Occipital lobe (tissue), 2 donors: ENCODE measurements around the gene MRGPRE. TPM values are rescaled to one million over a fixed set of nuclear protein-coding genes. Genes with fewer than 3 reads are reported as not detected.

Source experiments
- DNase-seq: peaks from one replicate; lab custom pipeline; 2025; lab: John Stamatoyannopoulos, UW
- total RNA-seq: library from RNA; depleted of rRNA; stranded (reverse); fragments of >200 nt; gene quantifications from one replicate; pipeline ENCODE4 v1.2.3, GENCODE V29; 2014

MRGPRE gene
- total RNA-seq, 1 donor from 2014 or later = not detected

DNA sequence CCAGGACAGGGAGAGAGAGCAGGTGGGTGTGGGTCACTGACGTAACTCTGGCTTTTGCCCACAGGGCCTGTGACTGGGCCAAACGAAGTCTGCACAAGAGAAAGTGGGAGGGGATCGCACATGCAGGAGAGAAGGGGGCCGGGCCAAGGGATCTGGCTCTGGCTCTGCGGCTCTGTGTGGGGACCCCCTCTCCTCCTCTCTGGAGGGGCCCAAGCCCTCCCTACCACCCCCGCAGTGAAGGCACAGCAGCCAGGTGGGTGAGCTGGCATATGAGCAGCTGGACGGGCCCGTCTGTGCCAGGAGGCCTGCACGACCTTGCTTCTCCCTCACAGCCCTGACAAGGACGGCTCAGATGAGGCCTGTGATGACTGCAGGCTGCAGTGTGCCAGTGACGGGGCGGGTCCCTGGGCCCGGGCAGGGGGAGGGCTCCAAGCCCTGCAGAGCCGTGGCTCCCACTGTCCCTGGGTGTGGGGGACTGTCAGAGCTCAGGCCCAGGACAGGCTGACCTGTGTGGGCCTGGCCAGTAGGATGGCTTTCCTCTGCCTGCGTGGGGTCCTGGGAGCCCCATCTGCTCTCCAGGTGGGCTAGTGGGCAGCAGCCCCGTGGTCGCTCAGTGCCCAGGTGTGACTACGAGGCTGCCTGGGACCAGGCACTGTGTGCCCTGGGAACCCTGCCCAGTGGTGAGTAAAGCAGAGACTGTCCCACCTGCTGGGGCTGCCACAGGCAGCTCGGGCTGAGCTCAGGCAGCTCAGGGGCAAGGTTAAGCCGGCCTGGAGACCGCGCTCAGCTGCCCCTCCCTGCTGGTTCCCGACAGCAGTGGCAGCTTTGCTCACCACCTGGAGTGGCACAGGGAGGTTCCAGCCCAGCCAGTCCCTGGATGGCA is 35.8 kb downstream of the MRGPRE start:
- DNase-seq = no peak

DNA sequence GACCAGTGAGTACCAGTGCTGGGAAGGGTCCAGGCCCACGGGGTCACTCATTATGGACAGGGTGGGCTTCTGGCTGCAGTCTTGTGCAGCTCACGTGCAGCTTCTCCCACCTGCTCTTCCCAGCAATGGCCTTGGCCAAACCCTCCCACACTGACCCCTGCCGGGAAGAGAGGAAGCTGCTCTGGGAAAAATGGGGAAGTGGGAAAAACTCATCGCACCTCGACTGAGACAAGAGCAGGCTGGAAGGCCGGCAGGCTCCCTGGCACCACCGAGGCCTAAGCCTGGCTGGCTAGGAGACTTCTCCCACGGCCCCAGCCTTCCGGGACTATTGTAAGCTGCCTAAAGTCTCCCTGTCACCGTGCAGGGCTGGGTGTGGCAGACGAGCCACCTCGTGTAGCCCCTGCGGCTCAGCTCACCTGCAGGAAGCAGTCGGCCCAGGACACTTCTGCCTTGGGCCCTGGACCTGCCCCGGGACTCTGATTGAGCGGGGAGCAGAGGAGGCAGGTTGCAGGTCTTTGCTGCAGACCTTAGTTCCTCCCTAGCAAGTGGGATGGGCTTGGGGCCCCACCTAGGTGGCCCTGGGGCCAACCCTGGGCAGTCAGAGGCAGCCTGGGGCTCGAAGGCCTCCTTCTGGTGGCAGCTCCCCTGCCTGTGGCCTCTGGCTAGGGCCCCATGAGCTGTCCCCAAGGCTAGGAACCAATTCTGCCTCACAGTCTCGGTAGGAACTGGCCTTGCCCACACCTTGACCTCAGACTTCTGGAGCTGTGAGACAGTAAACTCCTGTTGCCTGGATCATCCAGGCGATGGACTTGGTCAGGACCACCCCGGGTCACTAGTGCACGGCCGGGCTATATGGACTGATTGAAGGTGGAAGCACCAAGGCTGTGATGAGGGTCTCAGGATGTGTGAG is 36.7 kb downstream of the MRGPRE start:
- DNase-seq = no peak

DNA sequence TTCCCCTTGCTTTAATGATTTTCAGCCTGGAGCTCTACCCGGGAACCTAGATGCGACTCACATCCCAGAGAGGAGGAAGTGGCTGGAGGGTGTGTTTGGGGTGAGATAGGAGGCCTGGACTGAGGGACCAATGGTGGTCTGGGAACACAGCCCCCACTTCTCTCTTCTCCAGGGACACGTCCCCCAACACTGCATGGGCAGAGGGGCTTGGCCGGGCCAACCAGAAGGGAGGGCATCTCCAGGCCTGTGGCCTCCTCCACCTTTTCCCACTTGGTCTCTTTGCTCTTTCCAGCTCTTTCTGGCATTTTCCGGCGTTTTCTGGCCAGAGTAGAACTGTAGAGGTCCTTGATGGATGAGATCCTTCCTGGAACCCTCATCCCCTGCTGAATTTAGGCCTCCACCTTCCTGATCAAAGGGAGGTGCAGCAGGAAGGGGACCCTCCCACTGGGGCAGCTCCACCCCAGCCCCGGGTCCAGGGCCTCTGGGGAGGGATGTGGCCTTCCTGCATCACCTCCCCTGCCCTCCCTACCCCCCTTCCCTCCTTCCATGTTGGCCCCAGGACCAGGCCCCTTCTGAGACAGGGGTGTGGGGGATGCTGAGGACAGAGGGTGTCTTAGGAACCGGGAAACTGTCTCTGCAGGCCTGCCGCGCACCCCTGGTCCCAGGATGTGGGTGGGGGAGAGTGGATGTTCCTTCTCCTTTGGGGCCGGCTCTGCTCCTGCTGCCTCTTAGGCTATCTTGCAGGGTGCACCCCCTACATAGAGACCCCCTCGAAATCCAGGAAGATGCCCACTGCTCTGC is 38.0 kb downstream of the MRGPRE start:
- DNase-seq = no peak

DNA sequence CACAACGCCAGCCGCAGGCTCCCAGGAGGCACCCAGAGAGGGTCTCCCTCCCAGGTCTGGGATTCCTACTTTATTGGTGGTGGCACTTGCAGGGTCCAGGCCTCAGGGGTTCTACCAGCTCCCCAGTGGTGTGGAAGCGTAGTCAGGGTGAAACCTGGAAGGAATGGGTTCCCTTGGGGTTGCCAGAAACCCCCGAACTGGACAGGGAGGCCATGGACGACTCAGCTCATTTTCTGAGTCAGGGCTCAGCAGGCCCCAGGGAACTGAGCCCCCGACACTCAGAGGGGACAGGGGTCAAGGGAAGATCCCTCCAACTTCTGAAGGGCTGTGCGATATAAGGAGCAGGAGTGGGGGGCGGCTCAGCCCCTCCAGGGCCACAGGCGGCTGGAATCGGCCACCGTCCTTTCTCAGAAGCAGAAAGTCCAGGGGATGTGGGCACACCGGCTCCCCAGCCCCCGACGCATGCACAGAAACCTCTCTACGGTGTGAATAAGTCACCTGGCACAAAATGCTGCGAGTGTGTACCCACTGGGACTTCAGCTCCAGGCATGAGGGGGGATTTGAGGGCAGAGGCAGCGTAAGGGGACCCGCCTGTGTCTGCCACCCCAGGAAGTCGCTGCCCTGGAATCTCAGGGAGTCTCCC is 38.7 kb downstream of the MRGPRE start:
- DNase-seq = no peak

DNA sequence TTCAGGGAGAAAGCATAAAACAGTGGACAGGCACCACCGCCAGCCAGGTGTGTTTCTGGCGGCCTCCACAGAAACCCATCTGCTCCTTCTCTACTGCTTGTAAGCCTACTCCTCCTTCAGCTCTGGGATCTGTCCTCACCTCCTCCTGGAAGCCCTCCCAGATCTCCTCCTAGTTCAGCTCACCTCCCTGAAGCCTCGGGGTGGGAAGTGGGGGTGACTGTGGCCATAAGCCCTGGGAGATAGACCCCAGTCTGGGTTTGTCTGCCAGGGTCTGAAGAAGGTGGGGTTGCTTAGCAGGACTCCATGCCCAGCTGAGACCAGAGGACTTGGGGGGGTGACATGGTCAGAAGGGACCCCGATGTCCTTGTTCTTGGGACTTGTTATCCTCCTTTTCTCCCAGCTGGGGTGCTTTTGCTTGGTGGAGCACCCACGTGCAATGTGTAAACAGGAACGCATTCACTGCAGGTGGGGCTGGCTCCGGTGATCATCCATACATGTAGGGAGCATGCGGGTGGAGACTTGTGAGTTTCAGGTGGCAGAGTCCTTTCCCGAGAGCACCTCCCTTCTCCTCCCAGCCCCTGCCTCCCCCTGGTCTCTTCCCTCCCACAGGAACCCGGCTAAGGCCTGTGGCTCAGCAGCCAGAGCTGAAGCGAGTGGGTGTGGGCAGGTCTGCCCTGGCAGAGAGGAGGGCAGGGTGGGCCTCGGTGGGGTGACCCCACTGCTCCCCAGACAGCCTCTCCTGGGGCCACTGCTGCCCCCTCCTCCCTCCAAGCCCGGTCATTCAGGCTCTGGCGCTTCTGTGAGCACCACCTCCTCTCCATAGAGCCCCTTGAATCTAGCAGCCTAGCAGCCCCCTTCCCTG is 39.5 kb downstream of the MRGPRE start:
- no peak for DNase-seq

DNA sequence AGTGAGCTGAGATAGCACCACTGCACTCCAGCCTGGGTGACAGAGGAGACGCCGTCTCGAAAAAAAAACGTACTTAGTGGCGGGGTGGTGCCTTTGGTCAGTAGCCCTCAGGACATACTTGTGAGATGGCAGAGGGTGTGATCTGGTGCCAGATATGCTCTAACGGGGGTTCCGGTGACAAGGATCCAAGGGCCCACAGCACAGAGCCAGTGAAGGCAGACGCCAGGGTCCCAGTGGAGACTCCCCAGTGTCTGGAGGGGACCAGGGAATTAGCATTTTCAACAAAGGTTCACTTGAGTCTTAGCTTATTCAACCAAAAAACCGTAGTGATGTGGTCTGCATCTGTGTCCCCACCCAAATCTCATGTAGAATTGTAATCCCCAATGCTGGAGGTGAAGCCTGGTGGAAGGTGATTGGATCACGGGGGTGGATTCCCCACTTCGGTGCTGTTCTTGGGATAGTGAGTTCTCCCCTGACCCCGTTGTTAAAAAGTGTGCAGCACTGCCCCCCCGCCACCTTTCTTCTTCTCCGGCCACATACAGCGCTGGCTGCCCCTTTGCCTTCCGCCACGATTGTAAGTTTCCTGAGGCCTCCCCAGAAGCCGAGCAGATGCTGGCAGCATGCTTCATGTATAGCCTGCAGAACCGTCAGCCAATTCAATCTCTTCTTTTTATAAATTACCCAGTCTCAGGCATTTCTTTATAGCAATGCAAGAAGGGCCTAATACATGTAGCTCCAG is 40.5 kb downstream of the MRGPRE start:
- no peak for DNase-seq

DNA sequence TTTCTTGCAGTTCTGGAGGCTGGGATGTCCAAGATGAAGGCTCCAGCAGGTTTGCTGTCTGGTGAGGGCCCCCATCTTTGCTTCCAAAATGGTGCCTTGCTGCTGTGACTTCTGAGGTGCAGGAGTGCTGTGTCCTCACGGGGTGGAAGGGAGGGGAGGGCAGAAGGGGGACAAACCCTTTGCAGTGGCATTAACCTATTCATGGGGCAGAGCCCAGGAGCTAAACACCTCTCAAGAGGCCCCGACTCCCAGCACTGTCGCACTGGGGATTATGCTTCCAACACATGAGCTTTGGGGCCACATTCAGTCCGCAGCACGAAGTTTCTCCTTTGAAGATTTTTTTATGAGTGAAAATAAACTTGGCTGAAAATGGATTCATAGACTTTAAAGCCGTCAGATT is 41.6 kb downstream of the MRGPRE start:
- no peak for DNase-seq

DNA sequence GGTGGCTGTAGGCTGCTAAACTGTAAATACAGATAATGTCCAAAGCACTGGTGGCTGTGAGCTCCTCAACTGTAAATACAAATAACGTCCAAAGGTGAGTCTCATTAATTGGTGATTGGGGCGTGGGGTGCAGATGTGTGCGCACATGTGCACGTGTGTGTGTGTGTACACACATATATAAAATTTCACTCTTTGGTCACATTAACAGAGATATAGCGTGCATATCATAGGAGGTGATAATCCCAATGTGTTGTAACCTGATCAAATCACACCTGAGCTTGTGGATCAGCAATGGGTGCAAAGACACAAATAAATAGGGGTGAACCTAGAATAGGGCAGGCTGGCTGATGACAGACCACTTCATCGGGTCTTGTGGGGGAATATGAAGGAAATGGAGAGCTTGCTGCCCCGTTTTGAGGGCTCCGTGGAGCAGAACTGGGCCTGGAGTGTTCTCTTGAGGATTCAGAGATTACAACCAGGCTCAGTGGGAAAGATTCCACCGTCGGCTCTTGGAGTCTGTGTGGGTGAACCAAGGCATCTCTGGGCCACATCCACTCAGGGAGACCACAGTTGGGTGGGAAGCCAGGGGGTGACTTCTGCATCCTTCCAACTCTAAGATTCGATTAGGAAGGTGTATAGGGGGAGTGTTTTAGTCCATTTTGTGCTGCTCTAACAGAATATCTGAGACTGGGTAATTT is 42.2 kb downstream of the MRGPRE start:
- no peak for DNase-seq

DNA sequence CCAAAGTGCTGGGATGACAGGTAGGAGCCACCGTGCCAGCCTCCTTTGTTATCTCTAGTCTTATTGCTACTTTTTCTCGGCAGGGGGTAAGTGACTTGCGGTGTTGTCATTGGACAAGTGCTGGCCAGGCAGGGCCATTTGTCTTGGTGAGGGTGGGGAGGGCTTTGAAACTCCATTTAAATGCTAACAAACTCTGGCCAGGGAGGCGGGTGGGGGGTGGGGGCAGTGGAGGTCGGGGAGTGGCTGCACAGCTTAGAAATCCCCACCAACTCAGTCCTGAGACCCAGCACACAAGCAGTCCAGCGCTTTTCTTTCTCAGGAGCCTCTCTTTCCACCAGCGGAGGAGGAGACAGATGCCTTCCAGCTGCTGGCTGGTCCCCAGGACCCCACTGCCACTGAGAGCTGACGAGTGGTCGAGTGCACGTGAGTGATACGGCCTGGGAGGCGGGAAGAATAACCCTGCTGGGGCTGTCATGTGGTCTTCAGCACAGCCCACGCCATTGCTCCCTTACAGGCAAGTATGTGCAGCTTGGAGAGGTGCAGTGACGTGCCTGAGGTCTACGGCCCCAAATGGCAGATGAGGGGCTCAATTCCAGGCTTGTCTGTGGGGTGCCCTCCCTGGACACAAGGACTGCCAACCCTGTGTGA is 42.9 kb downstream of the MRGPRE start:
- DNase-seq = no peak

DNA sequence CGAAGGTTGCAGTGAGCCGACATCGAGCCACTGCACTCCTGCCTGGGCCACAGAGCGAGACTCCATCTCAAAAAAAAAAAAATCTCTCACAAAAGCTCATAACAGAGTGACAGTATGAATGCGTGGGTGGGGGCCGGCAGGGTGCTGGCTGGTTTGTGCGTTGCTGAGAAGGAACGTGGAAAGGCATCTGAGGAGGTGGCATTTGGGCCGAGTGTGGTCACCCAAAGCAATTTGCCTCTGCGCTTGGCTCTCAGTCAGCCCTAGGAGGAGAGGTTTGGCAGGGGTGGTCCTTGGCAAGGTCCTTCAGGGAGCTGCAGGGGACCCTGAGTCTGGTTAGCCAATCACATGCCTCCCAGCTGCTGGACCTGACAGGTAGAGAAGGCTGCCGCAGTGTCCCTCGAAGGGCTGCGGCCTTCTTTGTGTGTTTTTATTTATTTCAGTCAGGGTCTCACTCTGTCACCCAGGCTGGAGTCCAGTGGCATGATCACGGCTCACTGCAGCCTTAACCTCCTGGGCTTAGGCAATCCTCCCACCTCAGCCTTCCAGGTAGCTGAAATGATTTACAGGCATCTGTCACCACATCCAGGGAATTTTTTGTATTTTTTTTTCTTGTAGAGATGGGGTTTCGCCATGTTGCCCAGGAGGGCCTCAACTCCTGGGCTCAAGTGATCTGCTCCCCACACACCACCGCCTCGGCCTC is 43.6 kb downstream of the MRGPRE start:
- no peak for DNase-seq

DNA sequence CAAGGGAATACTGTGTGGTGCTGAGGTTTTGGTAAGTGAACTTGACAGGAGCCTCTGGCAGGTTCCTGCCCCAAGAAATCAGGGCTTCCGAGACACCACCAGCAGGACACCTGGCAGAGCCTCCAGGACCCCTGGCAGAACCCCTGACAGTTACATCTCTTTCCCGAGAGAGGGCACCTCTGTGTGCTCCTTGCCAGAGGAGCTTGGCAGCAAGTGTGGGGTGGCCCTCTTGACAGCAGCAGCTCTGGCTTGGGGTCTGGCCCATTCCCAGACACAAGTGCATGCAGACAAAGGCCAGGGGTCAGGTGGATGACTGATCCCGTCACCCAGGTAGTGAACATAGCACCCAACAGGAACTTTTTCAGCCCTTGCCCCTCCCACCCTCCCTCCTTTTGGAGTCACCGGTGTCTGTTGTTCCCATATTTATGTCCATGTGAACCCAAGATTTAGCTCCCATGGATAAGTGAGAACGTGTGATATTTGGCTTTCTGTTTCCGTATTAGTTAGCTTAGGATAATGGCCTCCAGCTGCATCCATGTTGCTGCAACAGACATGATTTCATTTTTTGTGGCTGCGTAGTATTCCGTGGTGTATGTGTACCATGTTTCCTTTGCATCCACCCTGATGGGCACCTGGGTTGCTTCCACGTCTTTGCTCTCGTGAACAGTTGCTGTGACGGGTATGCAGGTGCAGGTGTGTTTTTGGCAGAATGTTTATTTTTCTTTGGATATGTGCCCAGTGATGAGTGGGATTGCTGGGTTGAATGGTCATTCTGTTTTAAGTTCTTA is 45.9 kb downstream of the MRGPRE start:
- DNase-seq = no peak

DNA sequence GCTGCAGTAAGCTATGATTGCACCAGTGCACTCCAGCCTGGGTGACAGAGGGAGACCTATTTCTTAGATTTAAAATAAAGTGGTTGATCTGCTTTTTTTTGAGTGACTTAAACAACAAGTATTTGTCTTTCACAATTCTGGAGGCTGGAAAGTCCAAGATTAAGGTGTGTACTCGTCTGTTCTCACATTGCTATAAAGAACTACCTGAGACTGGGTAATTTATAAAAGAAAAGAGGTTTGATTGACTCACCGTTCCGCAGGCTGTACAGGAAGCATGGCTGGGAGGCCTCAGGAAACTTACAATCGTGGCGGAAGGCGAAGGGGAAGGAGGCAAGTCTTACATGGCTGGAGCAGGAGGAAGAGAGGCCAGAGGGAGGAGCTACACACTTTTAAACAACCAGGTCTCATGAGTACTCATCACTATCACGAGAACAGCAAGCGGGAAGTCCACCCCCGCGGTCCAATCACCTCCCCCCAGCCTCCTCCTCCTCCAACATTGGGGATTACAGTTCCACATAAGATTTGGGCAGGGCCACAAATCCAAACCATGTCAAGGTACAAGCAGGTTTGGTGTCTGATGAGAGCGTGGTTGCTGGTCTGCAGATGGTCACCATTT is 47.4 kb downstream of the MRGPRE start:
- DNase-seq = no peak

DNA sequence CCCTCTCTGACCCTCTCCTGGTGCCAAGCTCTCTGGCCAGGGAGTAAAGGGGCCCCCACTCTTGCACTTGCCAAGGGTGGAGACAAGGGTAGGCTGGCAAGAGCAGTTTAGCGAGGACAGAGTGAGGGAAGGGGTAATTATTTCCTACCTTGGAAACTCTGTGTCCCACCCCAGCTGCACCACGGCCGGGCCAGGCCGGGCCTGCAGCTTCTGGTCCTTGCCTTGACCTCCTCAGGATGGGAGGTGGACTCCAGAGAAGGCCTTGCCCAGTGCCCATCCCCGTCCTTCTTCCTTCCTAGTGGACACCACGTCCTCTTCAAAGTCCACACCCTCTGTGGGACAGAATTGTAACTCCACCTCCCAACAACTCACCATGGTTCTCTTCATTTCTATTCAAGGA is 48.7 kb downstream of the MRGPRE start:
- DNase-seq = no peak

DNA sequence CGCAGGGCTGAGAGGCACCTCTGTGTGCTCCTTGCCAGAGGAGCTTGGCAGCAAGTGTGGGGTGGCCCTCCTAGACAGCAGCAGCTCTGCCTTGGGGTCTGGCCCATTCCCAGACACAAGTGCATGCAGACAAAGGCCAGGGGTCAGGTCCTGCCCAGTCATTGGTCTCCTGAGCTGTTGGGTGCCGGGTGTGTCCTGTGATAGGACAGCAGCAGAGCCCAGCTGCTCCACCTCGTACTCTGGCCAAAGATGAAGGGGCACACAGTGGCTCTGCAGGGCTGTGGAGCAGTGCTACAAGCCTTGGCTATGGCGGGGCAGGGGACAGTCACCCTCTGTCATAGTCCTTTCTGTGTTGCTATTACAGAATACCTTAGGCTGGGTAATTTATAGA is 49.8 kb downstream of the MRGPRE start:
- no peak for DNase-seq

DNA sequence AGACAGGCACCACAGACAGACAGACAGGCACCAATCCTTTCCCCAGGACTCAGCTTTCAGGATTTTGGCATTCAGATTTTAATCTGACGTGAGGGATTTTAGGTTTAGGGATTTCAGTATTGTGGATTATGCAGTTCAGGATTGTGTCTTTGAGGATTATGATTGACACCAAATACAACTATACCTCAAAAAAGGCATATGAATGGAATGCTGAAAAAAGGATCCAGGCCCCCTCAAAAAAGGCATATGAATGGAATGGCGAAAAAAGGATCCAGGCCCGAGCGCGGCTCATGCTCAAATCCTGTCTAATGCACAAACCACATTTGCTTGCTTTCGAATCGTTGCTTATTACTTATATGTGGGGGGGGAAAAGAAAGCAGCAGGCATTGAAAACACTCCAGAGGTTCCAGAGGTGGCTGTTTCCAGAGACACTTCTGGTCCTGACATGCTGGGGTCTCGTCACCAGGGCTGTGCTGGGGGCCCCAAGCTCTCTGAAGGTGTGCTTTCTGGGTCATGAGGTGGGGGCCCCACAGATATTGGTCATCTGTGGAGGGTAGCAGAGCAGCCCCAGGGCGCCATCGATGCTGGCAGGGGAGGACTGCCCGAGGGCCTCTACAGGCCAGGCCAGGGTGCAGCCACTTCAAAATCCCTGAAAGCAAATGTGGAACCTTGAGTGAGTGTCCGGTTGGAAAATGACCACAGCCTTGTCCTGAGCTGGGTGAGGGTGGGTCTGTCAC is 50.3 kb downstream of the MRGPRE start:
- DNase-seq = no peak

DNA sequence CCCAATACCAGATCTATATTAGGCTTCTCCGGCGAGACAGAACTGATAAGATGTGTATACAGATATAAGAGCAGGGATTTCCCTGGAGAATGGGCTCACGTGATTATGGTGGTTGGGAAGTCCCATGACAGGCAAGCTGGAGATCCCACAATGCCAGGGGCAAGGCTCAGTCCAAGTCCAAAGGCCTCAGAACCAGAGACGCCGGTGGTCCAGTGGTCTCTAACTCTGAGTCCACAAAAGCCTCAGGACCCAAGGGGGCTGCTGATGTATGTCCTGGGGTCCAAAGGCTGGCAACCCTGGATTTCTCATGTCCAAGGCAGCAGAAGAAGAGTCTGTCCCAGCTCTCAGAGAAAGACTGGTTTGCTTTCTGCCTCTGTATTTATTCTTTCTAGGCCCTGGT is 51.3 kb downstream of the MRGPRE start:
- no peak for DNase-seq
